Stromal cell of bone marrow (primary cell): ENCODE data around the gene DIS3L2.
"Not testable (repeated sequence)": the region's sequence is repeated elsewhere in the genome, so short reads cannot be mapped to it uniquely, and the experiment has no call there.

Experiments
- DNase-seq: peaks from one replicate; pipeline ENCODE4 v3.0.0-alpha.2; 2012; ENCODE audit warnings: low read depth

DIS3L2 gene

GRCh38 chr2:232058063-232058877, 96.8 kb downstream of the DIS3L2 start:
- no peak for DNase-seq

- no peak for DNase-seq
These were observed 97.4 kb downstream of the DIS3L2 start for GRCh38 chr2:232058931-232059330.

GRCh38 chr2:232061265-232061664, 99.8 kb downstream of the DIS3L2 start:
- DNase-seq = no peak

- DNase-seq = no peak
These were observed 111.5 kb downstream of the DIS3L2 start for GRCh38 chr2:232073026-232073425.

GRCh38 chr2:232073699-232074098, 112.2 kb downstream of the DIS3L2 start:
- no peak for DNase-seq

- DNase-seq = peak; percentile 16
These were observed 113.6 kb downstream of the DIS3L2 start for GRCh38 chr2:232075080-232075479.

GRCh38 chr2:232075859-232076258, 114.3 kb downstream of the DIS3L2 start:
- no peak for DNase-seq

GRCh38 chr2:232076272-232076671, 114.8 kb downstream of the DIS3L2 start:
- no peak for DNase-seq

- DNase-seq = no peak
These were observed 115.2 kb downstream of the DIS3L2 start for GRCh38 chr2:232076736-232077135.

GRCh38 chr2:232085164-232085563, 123.7 kb downstream of the DIS3L2 start:
- no peak for DNase-seq

GRCh38 chr2:232085826-232086425, 124.4 kb downstream of the DIS3L2 start:
- DNase-seq = no peak

- no peak for DNase-seq
These were observed 127.3 kb downstream of the DIS3L2 start for GRCh38 chr2:232088771-232089170.

- no peak for DNase-seq
These were observed 132.7 kb downstream of the DIS3L2 start for GRCh38 chr2:232094201-232094600.

GRCh38 chr2:232094883-232095282, 133.4 kb downstream of the DIS3L2 start:
- DNase-seq = no peak

GRCh38 chr2:232097260-232097659, 135.7 kb downstream of the DIS3L2 start:
- no peak for DNase-seq

GRCh38 chr2:232097758-232098157, 136.2 kb downstream of the DIS3L2 start:
- DNase-seq = no peak

- no peak for DNase-seq
These were observed 140.9 kb downstream of the DIS3L2 start for GRCh38 chr2:232102380-232102779.

GRCh38 chr2:232103140-232103737, 141.7 kb downstream of the DIS3L2 start:
- DNase-seq = peak; percentile 25

- no peak for DNase-seq
These were observed 142.6 kb downstream of the DIS3L2 start for GRCh38 chr2:232104076-232104646.

- no peak for DNase-seq
These were observed 150.0 kb downstream of the DIS3L2 start for GRCh38 chr2:232111551-232111950.

- no peak for DNase-seq
These were observed 152.3 kb downstream of the DIS3L2 start for GRCh38 chr2:232113821-232114220.

- DNase-seq = not testable (repeated sequence)
These were observed 154.3 kb downstream of the DIS3L2 start for GRCh38 chr2:232115728-232116361.
